Aorta (tissue), 5 donors: Measurements from ENCODE around the gene TUFT1. TPM values are rescaled to one million over a fixed set of nuclear protein-coding genes. Genes with fewer than 3 reads are reported as not detected.
A peak's percentile ranks its signal among the peaks of the same experiment; 100 is the strongest.

Experiments used
- ATAC-seq: fragments of 200-7000 bp; cut with Tn5 transposase; one replicate; pipeline ENCODE4 v1.9.1; 2022; ENCODE audit warnings: moderate library complexity; ENCODE audit not compliant: low FRiP score
- DNase-seq, 2 donors: peaks; one replicate each; pipeline ENCODE4 v3.0.0-alpha.2; 2020
- H3K27ac ChIP-seq, 2 donors: one replicate each; pipeline ENCODE4 v1.5.1; 2013; ENCODE audit warnings: low read length in 2 of 2, mild to moderate bottlenecking in 2 of 2, moderate library complexity in 2 of 2, control low read depth in 1 of 2, inconsistent platforms in 1 of 2, low read depth in 1 of 2
- H3K27me3 ChIP-seq, 2 donors: one replicate each; pipeline ENCODE4 v1.6.1; 2013; ENCODE audit warnings: control low read depth in 1 of 2, low read length in 1 of 2, mild to moderate bottlenecking in 1 of 2, moderate library complexity in 1 of 2; ENCODE audit not compliant: insufficient read depth in 2 of 2, control insufficient read depth in 1 of 2
- H3K36me3 ChIP-seq, 2 donors: one replicate each; pipeline ENCODE4 v1.6.1; 2013; ENCODE audit warnings: control low read depth in 1 of 2, low read length in 1 of 2, mild to moderate bottlenecking in 1 of 2; ENCODE audit not compliant: insufficient read depth in 2 of 2, control insufficient read depth in 1 of 2
- H3K4me1 ChIP-seq, 2 donors: one replicate each; pipeline ENCODE4 v1.6.1; 2013; ENCODE audit warnings: low read length in 2 of 2, control low read depth in 1 of 2, mild to moderate bottlenecking in 1 of 2, moderate library complexity in 1 of 2; ENCODE audit not compliant: insufficient read depth in 2 of 2, control insufficient read depth in 1 of 2
- H3K4me3 ChIP-seq, 2 donors: one replicate each; pipeline ENCODE4 v1.5.1; 2013; ENCODE audit warnings: low read length in 2 of 2, control low read depth in 1 of 2, mild to moderate bottlenecking in 1 of 2
- H3K9me3 ChIP-seq: one replicate; pipeline ENCODE4 v1.6.1; 2013; ENCODE audit warnings: mild to moderate bottlenecking, low read length; ENCODE audit not compliant: control insufficient read depth
- WGBS, 2 donors: extraction: QIAGEN DNeasy Blood & Tissue Kit; methylation state at CpG; one replicate each; pipeline ENCODE4 v1.1.7; 2013; 5-methylcytosine and 5-hydroxymethylcytosine counted together
- intact Hi-C, 2 donors: fragments of 100-400 bp; cut with DNase I; formaldehyde crosslinking; loops; one replicate each; pipeline versions ENCODE4 v1.14.2 to v1.15.0; 2022
- polyA plus RNA-seq, 2 donors: library from polyadenylated mRNA; stranded (reverse); fragments of 200-250 nt; gene quantifications; one replicate each; pipeline ENCODE4 v1.2.3, GENCODE V29; 2013
- total RNA-seq, 2 donors: library from RNA; stranded (reverse); fragmentation: NEBNext Ultra II Directional; extraction: Animal tissue kit (Norgen Biotek cat#: 25700); gene quantifications; one replicate each; pipeline ENCODE4 v1.2.1, GENCODE V29; 2021
- donor health status: healthy with polysubstance abuse.
- donor health status: Bipolar disorder and iron deficiency.
- donor health status: DM: no; HTN: no; CAD: no.
- donor health status: DM: no; HTN: no; CAD: no.
- donor health status: DM: yes; HTN: yes; CAD: no.

The TUFT1 gene
- total and polyA plus RNA-seq, 4 donors = 3.9 to 11.2 (median 5.5) TPM

DNA sequence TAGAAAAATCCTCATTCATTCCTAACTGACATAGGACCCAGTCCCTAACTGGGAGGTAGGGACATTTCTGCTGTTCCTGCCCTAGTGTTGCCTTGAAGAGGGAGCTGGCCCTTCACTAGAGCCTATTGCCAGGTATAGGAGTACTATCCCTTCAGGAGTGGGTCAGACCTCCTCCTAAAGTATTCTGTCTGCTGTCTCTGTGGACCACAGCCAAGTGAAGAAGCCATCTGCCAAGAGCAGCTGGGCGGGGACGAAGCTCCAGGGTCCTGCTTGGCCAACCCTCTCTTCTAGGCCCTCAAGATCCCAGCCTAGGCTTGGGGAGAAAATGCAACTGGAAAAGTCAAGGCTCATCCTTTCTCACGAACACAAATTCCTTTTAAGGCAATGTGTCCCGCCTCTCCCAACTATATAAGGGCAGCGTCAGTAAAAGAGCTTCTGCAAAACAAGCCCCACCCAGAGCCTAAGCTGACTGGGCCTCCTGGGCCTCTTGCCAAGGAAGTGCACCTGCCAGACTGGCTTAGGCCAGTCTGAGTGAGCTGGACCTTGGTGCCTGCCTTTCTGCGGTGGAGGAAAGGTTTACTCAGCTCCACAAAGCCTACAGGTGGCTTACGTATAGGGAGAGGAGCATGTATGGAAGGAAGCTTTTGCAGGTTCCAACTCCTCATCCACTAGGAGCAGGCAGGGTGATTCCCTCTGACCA, 638 bp upstream of the TUFT1 start:
- 31 to 37% methylated on average over 7 of the region's 7 CpGs for WGBS, 2 donors
- Histone ChIP-seq H3K27ac (no peak overlapping the region), H3K36me3 (no peaks in the 10 kb centered on the region), H3K4me1 (no peaks in the 10 kb centered on the region), H3K4me3 (no peak overlapping the region), H3K9me3 (no peaks in the 10 kb centered on the region), H3K27me3 (no peaks in the 10 kb centered on the region)
- DNase-seq = peak; percentile 83 to 87
- peak; percentile 69 for ATAC-seq
- intact Hi-C loops = loop anchor here in 1 of 2 donors (10.0 kb wide), 2 partner anchors 55 to 95 kb away; no protein-coding TSS in a partner anchor

DNA sequence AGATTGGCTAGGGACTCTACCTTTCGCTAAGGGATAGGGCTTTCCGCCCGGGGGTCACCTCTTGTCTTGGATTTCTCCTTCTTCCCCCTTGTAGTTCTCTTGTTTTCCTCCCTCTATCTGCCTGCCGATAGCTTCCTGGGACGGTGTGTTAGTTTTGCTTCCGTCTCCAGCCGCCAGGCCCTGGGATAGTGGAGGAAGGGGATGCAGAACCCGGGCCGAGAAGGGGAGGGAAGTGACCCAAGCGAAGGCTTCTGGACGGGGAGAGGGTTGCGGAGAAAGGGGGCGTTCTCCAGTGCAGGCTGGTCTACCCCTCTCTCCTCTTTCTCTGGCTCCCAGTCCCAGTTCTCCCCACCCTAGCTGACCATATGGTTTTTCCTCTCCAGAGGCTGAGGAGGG, 871 bp downstream of the TUFT1 start:
- DNase-seq (peak in 1 of 2 donors; percentile 69), ATAC-seq (no peak)
- no peaks in the 10 kb centered on the region for H3K36me3 ChIP-seq
- H3K27ac ChIP-seq = no peak overlapping the region
- no peaks in the 10 kb centered on the region for H3K4me1 ChIP-seq
- H3K27me3 ChIP-seq = no peaks in the 10 kb centered on the region
- WGBS, 2 donors = 7 to 11% methylated on average over 12 to 13 of the region's 13 CpGs
- H3K9me3 ChIP-seq = no peaks in the 10 kb centered on the region
- intact Hi-C loops = no loop called here
- peak overlapping the region; percentile 51 for H3K4me3 ChIP-seq

DNA sequence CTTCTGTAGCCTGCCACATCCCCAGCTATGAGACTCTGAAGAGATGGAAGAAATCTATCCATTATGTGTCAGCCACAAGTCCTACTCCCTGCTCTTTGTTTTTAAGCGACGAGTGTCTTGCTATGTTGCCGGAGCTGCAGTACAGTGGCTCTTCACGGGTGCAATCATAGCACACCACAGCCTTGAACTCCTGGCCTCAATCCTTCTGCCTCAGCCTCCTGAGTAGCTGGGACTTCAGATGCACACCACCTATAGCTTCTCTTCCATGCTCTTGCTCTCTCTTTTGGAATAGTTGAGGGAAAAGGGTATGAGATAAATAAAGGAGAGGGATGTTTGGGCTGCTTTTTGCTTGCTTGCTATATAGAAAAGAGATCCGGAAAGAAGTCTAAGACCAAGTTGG, 1.6 kb downstream of the TUFT1 start:
- intact Hi-C loops = no loop called here
- H3K36me3 ChIP-seq = no peaks in the 10 kb centered on the region
- H3K4me1 ChIP-seq = no peaks in the 10 kb centered on the region
- no peak overlapping the region for H3K27ac ChIP-seq
- H3K27me3 ChIP-seq = no peaks in the 10 kb centered on the region
- 83 to 86% methylated on average over 5 of the region's 5 CpGs for WGBS, 2 donors
- no peak for ATAC-seq
- no peak overlapping the region for H3K4me3 ChIP-seq
- no peaks in the 10 kb centered on the region for H3K9me3 ChIP-seq
- no peak for DNase-seq

DNA sequence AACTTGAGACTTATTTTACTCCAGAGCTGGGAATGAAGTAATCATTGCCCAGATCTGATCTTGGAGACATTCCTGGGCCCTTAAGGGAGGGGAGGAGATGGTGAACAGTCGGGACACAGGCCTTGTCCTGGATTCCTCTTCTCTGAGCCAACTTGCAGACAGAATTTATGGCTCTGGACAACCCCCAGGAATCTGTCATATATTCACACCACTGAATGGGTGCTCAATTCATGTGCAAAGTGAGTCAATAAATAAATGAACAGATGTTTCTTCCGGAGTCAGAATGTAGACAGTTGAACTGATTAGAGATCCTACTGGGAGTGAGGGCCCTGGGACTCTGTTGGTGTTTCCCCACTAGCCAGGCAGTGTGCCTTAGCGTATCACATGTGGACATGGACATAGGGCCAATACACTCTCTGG, 2.6 kb downstream of the TUFT1 start:
- intact Hi-C loops = no loop called here
- Histone ChIP-seq H3K4me3 (no peak overlapping the region), H3K36me3 (no peaks in the 10 kb centered on the region), H3K27ac (peak overlapping the region in 1 of 2 donors; percentile 23), H3K9me3 (no peaks in the 10 kb centered on the region), H3K27me3 (no peaks in the 10 kb centered on the region), H3K4me1 (no peaks in the 10 kb centered on the region)
- 14 to 27% methylated on average over 3 of the region's 3 CpGs for WGBS, 2 donors
- ATAC-seq (no peak), DNase-seq (no peak)

DNA sequence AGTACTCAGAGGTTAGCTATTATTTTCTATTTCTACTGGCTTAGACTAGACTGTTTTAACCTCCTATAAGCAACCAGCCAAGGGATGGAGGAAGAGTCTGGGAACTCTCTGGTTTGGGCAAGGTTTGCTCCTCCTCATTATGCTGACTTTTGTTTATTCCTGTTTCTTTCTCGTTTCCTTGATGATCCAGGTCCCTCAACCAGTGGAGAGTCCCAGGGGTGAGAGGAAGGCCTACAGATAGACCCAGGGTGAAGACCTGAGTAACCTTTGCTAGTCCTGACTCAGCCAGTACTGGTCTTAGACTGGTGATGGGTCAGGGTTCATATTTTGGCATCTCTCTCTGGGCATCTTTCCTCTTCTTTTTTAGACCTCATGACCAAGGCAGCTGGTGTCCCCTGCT, 5.4 kb downstream of the TUFT1 start:
- Histone ChIP-seq H3K27me3 (no peaks in the 10 kb centered on the region), H3K4me1 (peaks cover 2 to 6% of the 10 kb centered on the region in 2 donors), H3K9me3 (no peaks in the 10 kb centered on the region), H3K27ac (no peak overlapping the region), H3K4me3 (no peak overlapping the region), H3K36me3 (no peaks in the 10 kb centered on the region)
- no peak for ATAC-seq
- intact Hi-C loops = no loop called here
- no peak for DNase-seq
- WGBS, 2 donors = 82 to 84% methylated on average over 1 of the region's 1 CpG

DNA sequence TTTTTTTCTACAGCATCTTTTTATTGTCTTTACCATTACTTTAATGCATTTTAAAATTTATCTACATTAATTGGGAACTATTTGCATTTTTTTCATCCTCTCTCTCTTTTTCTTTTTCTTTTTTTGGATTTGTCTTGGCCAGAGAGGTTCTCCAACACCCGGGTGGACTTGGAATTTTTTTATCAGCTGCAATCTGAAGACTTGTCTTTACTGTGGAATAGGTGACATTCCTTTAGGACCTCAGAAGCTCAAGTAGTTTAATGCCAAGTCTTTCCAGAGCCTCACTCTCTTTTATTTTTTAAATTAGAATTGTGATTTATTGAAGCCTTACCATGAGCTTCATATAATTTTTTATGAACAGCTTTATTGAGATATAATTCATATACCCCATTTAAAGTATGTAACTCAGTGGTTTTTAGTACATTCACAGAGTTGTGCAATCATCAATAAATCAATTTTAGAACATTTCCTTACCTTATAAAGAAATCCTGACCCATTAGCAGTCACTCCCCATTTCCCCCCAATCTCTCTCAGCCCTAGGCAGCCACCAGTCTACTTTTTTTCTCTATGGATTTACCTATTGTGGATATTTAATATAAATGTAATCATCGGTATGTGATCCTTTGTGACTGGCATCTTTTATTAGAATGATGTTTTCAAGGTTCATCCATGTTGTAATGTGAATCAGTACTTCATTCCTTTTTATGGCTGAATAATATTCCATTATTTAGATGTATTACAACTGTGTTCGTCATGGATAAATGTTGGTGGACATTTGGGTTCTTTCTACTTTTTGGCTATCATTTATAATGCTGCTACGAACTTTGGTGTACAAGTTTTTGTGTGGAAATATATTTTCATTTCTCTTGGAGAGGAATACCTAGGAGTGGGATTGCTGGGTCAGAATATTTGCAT, 6.2 kb downstream of the TUFT1 start:
- intact Hi-C loops = no loop called here

DNA sequence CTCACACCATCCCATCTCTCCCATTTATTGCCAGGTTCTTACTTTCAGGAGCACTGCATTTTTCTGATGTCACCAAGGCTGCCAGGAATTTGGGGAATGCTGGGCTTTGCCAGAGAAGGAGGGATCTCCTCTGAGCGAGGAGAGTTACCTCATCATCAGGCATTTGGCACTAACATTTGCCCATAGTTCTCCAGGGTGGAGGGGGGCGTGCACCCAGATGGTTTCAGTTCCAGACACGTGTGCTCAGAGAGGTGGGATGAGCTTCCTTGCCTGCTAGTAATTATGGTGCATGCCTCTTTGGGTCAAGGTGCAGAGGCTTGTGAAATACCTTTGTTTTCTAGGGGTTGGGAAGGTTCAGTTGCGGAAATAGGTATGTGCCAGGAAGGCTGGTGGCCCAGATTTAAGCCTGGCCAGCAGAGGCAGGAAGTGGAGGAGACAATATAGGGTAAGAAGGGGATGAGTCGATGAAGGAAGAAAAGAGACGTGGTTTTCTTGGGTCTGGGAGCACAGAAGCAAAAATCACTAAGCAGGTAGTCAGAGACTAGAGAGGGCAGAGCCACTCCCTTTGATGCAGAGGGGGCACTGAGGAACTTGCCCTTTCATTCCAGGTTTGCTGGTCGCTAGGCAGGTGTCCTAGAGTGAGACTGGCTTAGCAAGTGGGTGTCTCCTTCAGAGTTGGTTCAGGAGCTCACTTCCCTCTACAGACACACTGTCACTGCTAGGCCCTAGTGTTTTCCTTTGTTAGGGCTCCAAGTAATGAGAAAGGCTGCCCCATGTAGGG, 7.2 kb downstream of the TUFT1 start:
- Histone ChIP-seq H3K4me1 (peaks cover 2 to 6% of the 10 kb centered on the region in 2 donors), H3K27ac (peak overlapping the region in 1 of 2 donors; percentile 52), H3K27me3 (no peaks in the 10 kb centered on the region), H3K4me3 (no peak overlapping the region), H3K36me3 (no peaks in the 10 kb centered on the region), H3K9me3 (no peaks in the 10 kb centered on the region)
- ATAC-seq (peak; percentile 79), DNase-seq (peak; percentile 70 to 84)
- intact Hi-C loops = no loop called here
- WGBS, 2 donors = 17 to 22% methylated on average over 7 of the region's 7 CpGs

More for the DNA sequence above, 6.2 kb downstream of the TUFT1 start:
- no peaks in the 10 kb centered on the region for H3K27me3 ChIP-seq
- 74% methylated on average over 4 of the region's 4 CpGs for WGBS, 2 donors
- H3K27ac ChIP-seq = no peak overlapping the region
- H3K36me3 ChIP-seq = no peaks in the 10 kb centered on the region
- peaks cover 2 to 6% of the 10 kb centered on the region in 2 donors for H3K4me1 ChIP-seq
- DNase-seq (no peak), ATAC-seq (no peak)
- H3K4me3 ChIP-seq = no peak overlapping the region
- no peaks in the 10 kb centered on the region for H3K9me3 ChIP-seq

DNA sequence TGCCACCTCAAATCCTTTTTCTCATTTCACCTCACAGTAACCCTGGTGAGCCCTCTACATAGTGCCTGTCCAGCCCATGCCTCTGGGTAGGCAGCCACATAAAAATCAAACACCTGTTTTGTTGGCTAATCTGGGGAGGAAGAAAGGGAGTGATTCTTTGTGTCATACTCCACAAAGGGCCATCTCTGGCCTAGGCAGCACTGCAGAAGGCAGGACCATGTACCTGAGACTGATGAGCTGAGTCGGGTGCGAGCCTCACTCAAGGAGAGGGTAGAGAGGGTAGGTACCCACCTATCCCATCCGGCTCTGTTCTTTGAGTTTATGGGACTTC, 7.8 kb downstream of the TUFT1 start:
- H3K36me3 ChIP-seq = no peaks in the 10 kb centered on the region
- intact Hi-C loops = no loop called here
- peaks cover 2 to 6% of the 10 kb centered on the region in 2 donors for H3K4me1 ChIP-seq
- no peak for DNase-seq
- no peaks in the 10 kb centered on the region for H3K27me3 ChIP-seq
- H3K4me3 ChIP-seq = no peak overlapping the region
- H3K9me3 ChIP-seq = no peaks in the 10 kb centered on the region
- WGBS, 2 donors = 98 to 100% methylated on average over 3 of the region's 3 CpGs
- no peak for ATAC-seq
- peak overlapping the region in 1 of 2 donors; percentile 47 for H3K27ac ChIP-seq
